ENCODE results near the gene BCAP31.

- TF ChIP-seq CTCF (conservative IDR thresholded peaks at IDR 0.05; ENCODE audit: low read depth, low read length) (no peak), EZH2 (IDR thresholded peaks at IDR 0.05; ENCODE audit: low read length, unreplicated experiment) (no peak), EZH2phosphoT487 (IDR thresholded peaks at IDR 0.05; ENCODE audit: borderline replicate concordance, low read length) (no peak)
Observed at GRCh38 chrX:153714256-153714655, 9.9 kb downstream of the BCAP31 start.

All from PC-3 (cell line).